H1 (cell line): Measurements from ENCODE around the gene TSHZ2. TPM values are rescaled to one million over a fixed set of nuclear protein-coding genes. Genes with fewer than 3 reads are reported as not detected.
"Not testable (repeated sequence)": the region's sequence is repeated elsewhere in the genome, so short reads cannot be mapped to it uniquely, and the experiment has no call there.

ENCODE experiments used
- CTCF ChIA-PET: fragments of 300-600 bp; sonication (Branson Sonifier 250); formaldehyde crosslinking; loops from one replicate; lab custom pipeline; 2021; ENCODE audit not compliant: partially characterized antibody; lab: Charles Lee
- POLR2A ChIA-PET: fragments of 300-600 bp; sonication (Branson Sonifier 250); formaldehyde crosslinking; loops from one replicate; lab custom pipeline; 2021; ENCODE audit warnings: inconsistent platforms; ENCODE audit not compliant: partially characterized antibody; lab: Charles Lee
- DNase-seq, 2 experiments: peaks; one replicate each; pipeline versions ENCODE4 v3.0.0 to v3.0.0-alpha.2; 2010 to 2022; ENCODE audit warnings: low spot score in 2 of 2, low read depth in 1 of 2, mixed read lengths in 1 of 2
- FAIRE-seq: peaks from 2 replicates; lab custom pipeline; 2011; peaks lifted over from hg19 to GRCh38; lab: Jason Lieb, UNC
- H2AFZ ChIP-seq: 2 replicates; pipeline ENCODE4 v1.8.1; 2012; ENCODE audit warnings: low read length, inconsistent platforms
- H2AK5ac ChIP-seq: 2 replicates; pipeline ENCODE4 v1.6.1; 2013; ENCODE audit warnings: low read depth, low read length
- H2BK120ac ChIP-seq: replicated peaks from 2 replicates; pipeline ENCODE3; 2013; ENCODE audit warnings: low read depth, low read length, inconsistent platforms
- H2BK12ac ChIP-seq: 2 replicates; pipeline ENCODE4 v1.6.1; 2013; ENCODE audit warnings: low read depth, low read length
- H2BK15ac ChIP-seq: 2 replicates; pipeline ENCODE4 v1.6.1; 2013; ENCODE audit warnings: low read length
- H2BK20ac ChIP-seq: 2 replicates; pipeline ENCODE4 v1.6.1; 2013; ENCODE audit warnings: low read length
- H2BK5ac ChIP-seq: 2 replicates; pipeline ENCODE4 v1.6.1; 2013; ENCODE audit warnings: low read depth, low read length
- H3K14ac ChIP-seq: 2 replicates; pipeline ENCODE4 v1.6.1; 2013; ENCODE audit warnings: inconsistent platforms; ENCODE audit not compliant: insufficient read length
- H3K18ac ChIP-seq: 2 replicates; pipeline ENCODE4 v1.6.1; 2013; ENCODE audit warnings: low read length; ENCODE audit errors: extremely low read depth
- H3K23ac ChIP-seq: 2 replicates; pipeline ENCODE4 v1.6.1; 2013; ENCODE audit warnings: inconsistent platforms; ENCODE audit not compliant: insufficient read length
- H3K23me2 ChIP-seq: 2 replicates; pipeline ENCODE4 v1.6.1; 2013; ENCODE audit warnings: low read depth, low read length
- H3K27ac ChIP-seq: 2 replicates; pipeline ENCODE4 v1.6.1; 2011; ENCODE audit warnings: low read depth, low read length, inconsistent platforms
- H3K27me3 ChIP-seq, 4 experiments: replicated peaks in 1 of 4; 1 replicate in 1 of 4; 2 replicates in 3 of 4; pipeline versions ENCODE4 v1.6.1 to v1.8.1; 2011 to 2013; ENCODE audit warnings: low read length in 3 of 4, mild to moderate bottlenecking in 3 of 4, inconsistent platforms in 2 of 4, mixed read lengths in 2 of 4, moderate library complexity in 1 of 4; ENCODE audit not compliant: control insufficient read depth in 3 of 4, insufficient read depth in 3 of 4; ENCODE audit errors: extremely low read depth in 1 of 4
- H3K36me3 ChIP-seq, 4 experiments: 2 replicates each; pipeline versions ENCODE4 v1.6.1 to v1.8.1; 2011 to 2013; ENCODE audit warnings: mild to moderate bottlenecking in 4 of 4, low read length in 3 of 4, moderate library complexity in 2 of 4, control low read depth in 1 of 4, inconsistent platforms in 1 of 4; ENCODE audit not compliant: insufficient read depth in 4 of 4, control insufficient read depth in 2 of 4
- H3K4ac ChIP-seq: replicated peaks from 2 replicates; pipeline ENCODE3; 2013; ENCODE audit warnings: low read length, low read depth, mixed read lengths, inconsistent platforms; ENCODE audit not compliant: insufficient read length
- H3K4me1 ChIP-seq, 4 experiments: replicated peaks in 1 of 4; 1 replicate in 1 of 4; 2 replicates in 3 of 4; pipeline versions ENCODE4 v1.6.1 to v1.8.1; 2011 to 2013; ENCODE audit warnings: low read length in 3 of 4, inconsistent platforms in 2 of 4, mixed read lengths in 1 of 4; ENCODE audit not compliant: insufficient read depth in 4 of 4, control insufficient read depth in 3 of 4
- H3K4me2 ChIP-seq, 2 experiments: 2 replicates each; pipeline versions ENCODE4 v1.6.1 to v1.8.1; 2011 to 2013; ENCODE audit warnings: low read depth in 2 of 2, low read length in 2 of 2, control low read depth in 1 of 2, inconsistent platforms in 1 of 2, mild to moderate bottlenecking in 1 of 2; ENCODE audit not compliant: insufficient read depth in 1 of 2
- H3K4me3 ChIP-seq, 4 experiments: fragments of 200-600, 300-600 bp in 1 of 4; sonication (generic), shearing (Covaris generic), sonication (Bioruptor Twin) in 1 of 4; 2 replicates each; pipeline versions ENCODE4 v1.5.1 to v1.8.1; 2011 to 2016; ENCODE audit warnings: low read length in 4 of 4, low read depth in 3 of 4, control low read depth in 2 of 4, inconsistent platforms in 2 of 4, mild to moderate bottlenecking in 2 of 4, mixed read lengths in 1 of 4, moderate library complexity in 1 of 4; ENCODE audit not compliant: insufficient read depth in 2 of 4; ENCODE audit errors: extremely low read depth in 1 of 4
- H3K56ac ChIP-seq: replicated peaks from 2 replicates; pipeline ENCODE3; 2013; ENCODE audit warnings: low read depth, mild to moderate bottlenecking, mixed read lengths, low read length, inconsistent platforms; ENCODE audit not compliant: insufficient read length
- H3K79me1 ChIP-seq: 2 replicates; pipeline ENCODE4 v1.6.1; 2013; ENCODE audit warnings: low read depth, low read length, control low read depth
- H3K79me2 ChIP-seq, 2 experiments: 2 replicates each; pipeline versions ENCODE4 v1.6.1 to v1.8.1; 2012 to 2013; ENCODE audit warnings: low read length in 2 of 2, mild to moderate bottlenecking in 2 of 2, inconsistent platforms in 1 of 2; ENCODE audit not compliant: insufficient read depth in 2 of 2, control insufficient read depth in 1 of 2
- H3K9ac ChIP-seq, 4 experiments: replicated peaks in 1 of 4; 1 replicate in 1 of 4; 2 replicates in 3 of 4; pipeline versions ENCODE4 v1.6.1 to v1.8.1; 2011 to 2013; ENCODE audit warnings: low read depth in 3 of 4, low read length in 3 of 4, control low read depth in 2 of 4, mild to moderate bottlenecking in 2 of 4, moderate library complexity in 2 of 4, inconsistent platforms in 1 of 4; ENCODE audit errors: extremely low read depth in 1 of 4
- H3K9me3 ChIP-seq, 2 experiments: 2 replicates each; pipeline versions ENCODE4 v1.6.1 to v1.8.1; 2012 to 2013; ENCODE audit warnings: mild to moderate bottlenecking in 2 of 2, moderate library complexity in 2 of 2, control low read depth in 1 of 2, inconsistent platforms in 1 of 2, low read depth in 1 of 2, low read length in 1 of 2, mixed read lengths in 1 of 2; ENCODE audit not compliant: insufficient read depth in 2 of 2
- H4K20me1 ChIP-seq, 2 experiments: replicated peaks in 1 of 2; 2 replicates each; pipeline versions ENCODE3 to v1.8.1; 2011 to 2013; ENCODE audit warnings: inconsistent platforms in 2 of 2, low read length in 2 of 2, mild to moderate bottlenecking in 1 of 2; ENCODE audit not compliant: insufficient read depth in 2 of 2, control insufficient read depth in 1 of 2
- H4K5ac ChIP-seq: 2 replicates; pipeline ENCODE4 v1.6.1; 2013; ENCODE audit warnings: low read length, low read depth, mixed read lengths, inconsistent platforms; ENCODE audit not compliant: insufficient read length
- H4K8ac ChIP-seq: 2 replicates; pipeline ENCODE4 v1.8.0; 2013; ENCODE audit warnings: mild to moderate bottlenecking, moderate library complexity, low read length, inconsistent platforms; ENCODE audit not compliant: insufficient read depth; ENCODE audit errors: extremely low read depth
- H4K91ac ChIP-seq: replicated peaks from 2 replicates; pipeline ENCODE3; 2013; ENCODE audit warnings: low read length, mixed read lengths, inconsistent platforms; ENCODE audit not compliant: insufficient read length
- BCL11A ChIP-seq, 2 experiments: IDR thresholded peaks; one replicate each; pipeline ENCODE4 v1.6.1; 2011; ENCODE audit warnings: low read depth in 2 of 2, low read length in 2 of 2, mild to moderate bottlenecking in 2 of 2
- CHD2 ChIP-seq: IDR thresholded peaks from 2 replicates; pipeline ENCODE4 v1.6.1; 2012; ENCODE audit warnings: low read length, improper control_type of control experiment
- KDM4A ChIP-seq: IDR thresholded peaks from one replicate; pipeline ENCODE4 v1.7.1; 2012; ENCODE audit warnings: low read depth, mild to moderate bottlenecking, moderate library complexity, low read length, inconsistent platforms; ENCODE audit not compliant: severe bottlenecking
- RFX5 ChIP-seq: IDR thresholded peaks from 2 replicates; pipeline ENCODE4 v1.6.1; 2011; ENCODE audit warnings: low read depth, low read length, improper control_type of control experiment, borderline replicate concordance
- TEAD4 ChIP-seq: IDR thresholded peaks from 2 replicates; pipeline ENCODE4 v1.6.1; 2012; ENCODE audit warnings: low read depth, low read length, inconsistent platforms, mixed read lengths
- WGBS, 2 experiments: shearing (Covaris generic) in 1 of 2; methylation state at CpG; one replicate each; pipeline versions ENCODE4 v1.1.6 to v1.1.7; 2013 to 2015; ENCODE audit warnings: low lambda C conversion rate in 2 of 2, mixed read lengths in 2 of 2, inconsistent platforms in 1 of 2, low coverage in 1 of 2, missing lambda C conversion rate in 1 of 2; ENCODE audit not compliant: insufficient replicate concordance in 2 of 2, insufficient coverage in 1 of 2, insufficient read length in 1 of 2; ENCODE audit errors: extremely low coverage in 1 of 2, missing lambda C conversion rate in 1 of 2; 5-methylcytosine and 5-hydroxymethylcytosine counted together
- polyA plus RNA-seq, 7 experiments: library from polyadenylated mRNA; depleted of rRNA in 3 of 7; stranded (reverse) in 5 of 7; unstranded in 2 of 7; fragments of >200 nt in 5 of 7; fragments of 200-250 nt in 2 of 7; gene quantifications; 1 replicate in 5 of 7; 2 replicates in 1 of 7; 4 replicates in 1 of 7; pipeline versions ENCODE4 v1.2.1 to v1.2.3, GENCODE V29; 2011 to 2013; ENCODE audit warnings: missing spikeins in 2 of 7, mixed read lengths in 2 of 7
- total RNA-seq: library from RNA; stranded (reverse); fragmentation: NEBNext Ultra II Directional; extraction: Animal tissue kit (Norgen Biotek cat#: 25700); gene quantifications from 2 replicates; pipeline ENCODE4 v1.2.1, GENCODE V29; 2021

The TSHZ2 gene
- total and polyA plus RNA-seq, 2 of the 8 experiments (the other 6 are each of a cell fraction or from before 2014, with no cell fraction given), result 0.14 to 0.30 TPM

DNA sequence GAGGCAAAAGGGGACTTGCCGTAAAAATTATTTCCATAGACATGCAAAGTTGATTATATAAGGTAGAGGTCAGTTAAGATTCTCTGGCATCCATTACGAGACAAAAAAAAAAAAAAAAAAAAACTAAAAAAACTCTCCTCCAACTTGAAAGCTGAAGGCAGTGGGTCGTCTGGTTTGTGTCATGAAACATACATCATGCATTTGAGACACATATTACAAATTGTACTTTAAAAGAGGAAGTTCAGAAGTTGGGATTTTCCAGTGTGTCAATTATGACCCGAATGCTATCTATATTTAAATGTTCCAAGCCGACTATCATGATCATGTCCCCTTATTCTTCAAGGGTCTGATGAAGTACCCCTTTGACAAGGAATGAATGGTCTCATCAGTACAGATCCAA, 496.4 kb downstream of the TSHZ2 start (continued):
- TF ChIP-seq CHD2 (no peak), TEAD4 (no peak), RFX5 (no peak), KDM4A (no peak), BCL11A (IDR thresholded peaks at IDR 0.05; ENCODE audit: low read depth in 2 of 2, low read length in 2 of 2) (no peak)

DNA sequence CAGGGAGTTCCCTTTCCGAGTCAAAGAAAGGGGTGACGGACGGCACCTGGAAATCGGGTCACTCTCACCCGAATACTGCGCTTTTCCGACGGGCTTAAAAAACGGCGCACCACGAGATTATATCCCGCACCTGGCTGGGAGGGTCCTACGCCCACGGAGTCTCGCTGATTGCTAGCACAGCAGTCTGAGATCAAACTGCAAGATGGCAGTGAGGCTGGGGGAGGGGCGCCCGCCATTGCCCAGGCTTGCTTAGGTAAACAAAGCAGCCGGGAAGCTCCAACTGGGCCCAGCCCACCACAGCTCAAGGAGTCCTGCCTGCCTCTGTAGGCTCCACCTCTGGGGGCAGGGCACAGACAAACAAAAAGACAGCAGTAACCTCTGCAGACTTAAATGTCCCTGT, 500.7 kb downstream of the TSHZ2 start:
- H4K91ac ChIP-seq, H3K56ac ChIP-seq, H3K4ac ChIP-seq, FAIRE-seq, CTCF ChIA-PET, H3K4me2 ChIP-seq, H4K20me1 ChIP-seq, H3K18ac ChIP-seq, H2BK20ac ChIP-seq, H2BK12ac ChIP-seq, H2AFZ ChIP-seq, H3K9me3 ChIP-seq, H3K4me3 ChIP-seq, H4K8ac ChIP-seq, H3K27me3 ChIP-seq, H3K79me1 ChIP-seq, H3K14ac ChIP-seq, H3K27ac ChIP-seq, H2AK5ac ChIP-seq, H4K5ac ChIP-seq, H3K79me2 ChIP-seq, POLR2A ChIA-PET, H2BK120ac ChIP-seq, H3K23ac ChIP-seq, H2BK15ac ChIP-seq, H2BK5ac ChIP-seq, H3K4me1 ChIP-seq, H3K23me2 ChIP-seq, H3K9ac ChIP-seq, H3K36me3 ChIP-seq: not testable (repeated sequence)
- peak in 1 of 2 experiments; percentile 56 for DNase-seq
- WGBS, 2 experiments, result 92% methylated on average over 14 of the region's 18 CpGs; no CpG with 5 or more reads in 1 of the 2 experiments
